Skeletal muscle cell (primary cell): ENCODE data around the gene CTNND2.
"Not testable (repeated sequence)": the region's sequence is repeated elsewhere in the genome, so short reads cannot be mapped to it uniquely, and the experiment has no call there.

ENCODE experiments used
- DNase-seq: peaks from one replicate; pipeline ENCODE4 v3.0.0-alpha.2; 2010; ENCODE audit warnings: low read depth
- H3K4me3 ChIP-seq: 2 replicates; pipeline ENCODE4 v1.5.1; 2011; ENCODE audit warnings: low read depth, mild to moderate bottlenecking, control low read depth, low read length, moderate library complexity

CTNND2 gene

GRCh38 chr5:11110128-11110527 lies 794.1 kb downstream of the CTNND2 start:
- H3K4me3 ChIP-seq = no peak overlapping the region
- DNase-seq = no peak

- no peak for DNase-seq
- H3K4me3 ChIP-seq = no peak overlapping the region
Observed at GRCh38 chr5:11105696-11106095, 798.5 kb downstream of the CTNND2 start.

- no peak for DNase-seq
- no peak overlapping the region for H3K4me3 ChIP-seq
Observed at GRCh38 chr5:11104651-11105112, 799.6 kb downstream of the CTNND2 start.

- DNase-seq = no peak
- H3K4me3 ChIP-seq = no peak overlapping the region
Observed at GRCh38 chr5:11104210-11104609, 800.0 kb downstream of the CTNND2 start.

- no peak for DNase-seq
- H3K4me3 ChIP-seq = no peak overlapping the region
Observed at GRCh38 chr5:11084111-11084510, 820.1 kb downstream of the CTNND2 start.

- no peak overlapping the region for H3K4me3 ChIP-seq
- DNase-seq = no peak
Observed at GRCh38 chr5:11082404-11082945, 821.8 kb downstream of the CTNND2 start.

GRCh38 chr5:11076945-11077613 lies 827.2 kb downstream of the CTNND2 start:
- H3K4me3 ChIP-seq = no peak overlapping the region
- DNase-seq = no peak

GRCh38 chr5:11075035-11075805 lies 829.0 kb downstream of the CTNND2 start:
- no peak for DNase-seq
- H3K4me3 ChIP-seq = no peak overlapping the region

- DNase-seq = no peak
- H3K4me3 ChIP-seq = no peak overlapping the region
Observed at GRCh38 chr5:11072568-11072967, 831.7 kb downstream of the CTNND2 start.

- no peak for DNase-seq
Observed at GRCh38 chr5:11072076-11072475, 832.2 kb downstream of the CTNND2 start.

GRCh38 chr5:11069041-11069440 lies 835.2 kb downstream of the CTNND2 start:
- DNase-seq = no peak
- no peak overlapping the region for H3K4me3 ChIP-seq

More at GRCh38 chr5:11072076-11072475, 832.2 kb downstream of the CTNND2 start:
- no peak overlapping the region for H3K4me3 ChIP-seq

GRCh38 chr5:11065723-11066122 lies 838.5 kb downstream of the CTNND2 start:
- H3K4me3 ChIP-seq, DNase-seq: not testable (repeated sequence)

GRCh38 chr5:11064763-11065450 lies 839.3 kb downstream of the CTNND2 start:
- DNase-seq = no peak
- no peak overlapping the region for H3K4me3 ChIP-seq

- H3K4me3 ChIP-seq = no peak overlapping the region
- DNase-seq = no peak
Observed at GRCh38 chr5:11062397-11062796, 841.8 kb downstream of the CTNND2 start.

GRCh38 chr5:11056560-11056959 lies 847.7 kb downstream of the CTNND2 start:
- no peak overlapping the region for H3K4me3 ChIP-seq
- DNase-seq = no peak

GRCh38 chr5:11054014-11054413 lies 850.2 kb downstream of the CTNND2 start:
- no peak for DNase-seq
- H3K4me3 ChIP-seq = no peak overlapping the region

GRCh38 chr5:11052871-11053270 lies 851.4 kb downstream of the CTNND2 start:
- no peak for DNase-seq
- no peak overlapping the region for H3K4me3 ChIP-seq

- DNase-seq = no peak
- H3K4me3 ChIP-seq = no peak overlapping the region
Observed at GRCh38 chr5:11050596-11051304, 853.5 kb downstream of the CTNND2 start.

GRCh38 chr5:11048760-11049159 lies 855.5 kb downstream of the CTNND2 start:
- H3K4me3 ChIP-seq = no peak overlapping the region
- DNase-seq = no peak
